HFF-Myc (cell line): ENCODE results near the gene AKAP8.

Experiments used
- DNase-seq: peaks from one replicate; pipeline ENCODE4 v3.0.0-alpha.2; 2011; ENCODE audit warnings: low read depth; ENCODE audit errors: extremely low read depth
- H3K4me3 ChIP-seq: replicated peaks from 2 replicates; pipeline ENCODE4 v1.5.1; 2011; ENCODE audit warnings: low read depth, mild to moderate bottlenecking, control low read depth, low read length
- TF ChIP-seq, protein P1 (sequence below): IDR thresholded peaks from 2 replicates; pipeline ENCODE4 v1.5.1; 2012; ENCODE audit warnings: mild to moderate bottlenecking, low read depth, low read length, control low read depth; ENCODE audit errors: missing control alignments

AKAP8 gene

DNA sequence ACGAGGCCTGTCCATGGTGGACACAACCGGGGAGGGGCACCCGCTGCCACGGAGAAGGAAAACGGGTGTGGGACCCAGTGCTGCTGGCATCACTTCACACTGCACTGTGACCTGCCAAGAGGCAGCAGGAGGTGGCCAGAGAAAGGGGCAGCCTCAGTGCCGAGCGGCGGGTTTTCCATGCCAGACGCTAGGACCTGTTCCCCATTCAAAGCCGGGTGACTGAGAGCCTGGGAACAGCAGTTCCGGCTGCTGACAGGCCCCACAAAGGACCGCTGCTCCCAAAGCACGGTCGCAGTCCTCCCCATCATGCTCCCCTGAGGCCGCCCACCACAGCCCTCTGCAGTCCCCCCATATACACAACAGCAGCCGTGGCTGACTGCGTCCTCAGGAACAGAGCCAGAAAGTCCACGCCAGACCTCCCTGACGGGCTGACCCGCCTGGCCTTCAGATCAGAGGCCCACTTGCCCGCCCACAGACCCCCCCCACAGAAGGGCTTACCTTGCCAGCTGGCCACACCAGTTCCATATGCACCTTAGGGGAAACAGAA lies 5.4 kb downstream of the AKAP8 start:
- TF ChIP-seq, protein P1, sequence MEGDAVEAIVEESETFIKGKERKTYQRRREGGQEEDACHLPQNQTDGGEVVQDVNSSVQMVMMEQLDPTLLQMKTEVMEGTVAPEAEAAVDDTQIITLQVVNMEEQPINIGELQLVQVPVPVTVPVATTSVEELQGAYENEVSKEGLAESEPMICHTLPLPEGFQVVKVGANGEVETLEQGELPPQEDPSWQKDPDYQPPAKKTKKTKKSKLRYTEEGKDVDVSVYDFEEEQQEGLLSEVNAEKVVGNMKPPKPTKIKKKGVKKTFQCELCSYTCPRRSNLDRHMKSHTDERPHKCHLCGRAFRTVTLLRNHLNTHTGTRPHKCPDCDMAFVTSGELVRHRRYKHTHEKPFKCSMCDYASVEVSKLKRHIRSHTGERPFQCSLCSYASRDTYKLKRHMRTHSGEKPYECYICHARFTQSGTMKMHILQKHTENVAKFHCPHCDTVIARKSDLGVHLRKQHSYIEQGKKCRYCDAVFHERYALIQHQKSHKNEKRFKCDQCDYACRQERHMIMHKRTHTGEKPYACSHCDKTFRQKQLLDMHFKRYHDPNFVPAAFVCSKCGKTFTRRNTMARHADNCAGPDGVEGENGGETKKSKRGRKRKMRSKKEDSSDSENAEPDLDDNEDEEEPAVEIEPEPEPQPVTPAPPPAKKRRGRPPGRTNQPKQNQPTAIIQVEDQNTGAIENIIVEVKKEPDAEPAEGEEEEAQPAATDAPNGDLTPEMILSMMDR = no peak
- H3K4me3 ChIP-seq = no peak overlapping the region
- no peak for DNase-seq

DNA sequence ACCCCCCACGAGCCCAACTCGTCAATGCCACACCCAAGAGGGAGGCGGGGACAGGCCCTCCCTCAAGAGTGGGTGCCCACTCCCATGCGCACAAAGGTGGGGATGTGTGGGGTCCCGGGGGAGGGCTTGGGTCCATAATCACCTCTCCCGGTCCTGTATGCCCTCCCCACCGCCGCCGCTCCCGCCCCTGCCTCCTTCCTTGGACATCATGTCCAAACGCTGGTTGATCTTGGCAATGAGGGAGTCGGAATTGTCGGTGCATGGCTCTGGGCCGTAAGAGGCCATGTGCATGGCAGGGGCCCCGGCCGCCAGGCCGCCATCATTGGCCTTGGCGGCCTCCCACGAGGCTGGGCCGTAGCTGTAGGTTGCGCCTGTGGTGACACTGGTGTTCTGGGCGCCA lies 5.9 kb downstream of the AKAP8 start:
- DNase-seq = no peak
- no peak overlapping the region for H3K4me3 ChIP-seq
- TF ChIP-seq, protein P1 = no peak

DNA sequence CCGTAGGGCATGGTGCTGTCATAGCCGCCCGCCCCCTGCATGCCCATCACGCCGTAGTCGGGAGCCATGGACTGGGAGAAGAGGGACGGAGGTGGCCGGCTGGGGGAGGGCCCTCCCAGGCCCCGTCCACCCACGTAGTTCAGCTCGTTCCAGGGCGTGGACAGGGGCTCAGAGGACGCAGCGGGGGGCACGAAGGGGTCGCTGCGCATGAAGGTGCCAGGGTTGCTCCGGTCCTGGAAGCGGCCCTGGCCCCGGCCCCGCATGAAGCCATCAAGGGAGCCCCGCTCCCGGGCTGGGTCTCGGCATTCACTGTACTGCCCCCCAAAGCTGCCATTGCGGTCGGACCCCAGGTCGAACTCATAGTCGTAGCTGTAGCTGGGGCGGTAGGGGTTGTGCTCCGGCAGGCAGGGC lies 6.7 kb downstream of the AKAP8 start:
- H3K4me3 ChIP-seq = no peak overlapping the region
- no peak for DNase-seq
- TF ChIP-seq, protein P1 = no peak

DNA sequence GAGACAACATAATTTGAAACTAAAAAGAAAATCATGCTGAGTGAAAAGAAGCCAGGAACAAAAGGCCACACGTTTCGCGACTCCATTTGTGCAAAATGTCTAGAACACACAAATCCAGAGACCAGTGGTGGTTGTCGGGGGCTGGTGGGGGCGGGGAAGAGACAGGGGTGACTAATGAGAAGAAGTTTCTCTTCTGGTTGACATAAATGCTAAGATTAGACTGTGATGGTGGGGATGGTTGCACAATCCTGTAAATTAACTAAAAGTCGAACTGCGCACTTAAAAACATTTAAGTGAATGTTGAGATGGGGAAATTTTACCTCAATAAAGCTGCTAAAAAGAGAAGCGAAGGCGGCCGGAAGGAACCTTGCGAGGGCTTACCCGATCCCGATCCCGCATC lies 7.1 kb downstream of the AKAP8 start:
- DNase-seq = no peak
- TF ChIP-seq, protein P1 = no peak
- H3K4me3 ChIP-seq = no peak overlapping the region

DNA sequence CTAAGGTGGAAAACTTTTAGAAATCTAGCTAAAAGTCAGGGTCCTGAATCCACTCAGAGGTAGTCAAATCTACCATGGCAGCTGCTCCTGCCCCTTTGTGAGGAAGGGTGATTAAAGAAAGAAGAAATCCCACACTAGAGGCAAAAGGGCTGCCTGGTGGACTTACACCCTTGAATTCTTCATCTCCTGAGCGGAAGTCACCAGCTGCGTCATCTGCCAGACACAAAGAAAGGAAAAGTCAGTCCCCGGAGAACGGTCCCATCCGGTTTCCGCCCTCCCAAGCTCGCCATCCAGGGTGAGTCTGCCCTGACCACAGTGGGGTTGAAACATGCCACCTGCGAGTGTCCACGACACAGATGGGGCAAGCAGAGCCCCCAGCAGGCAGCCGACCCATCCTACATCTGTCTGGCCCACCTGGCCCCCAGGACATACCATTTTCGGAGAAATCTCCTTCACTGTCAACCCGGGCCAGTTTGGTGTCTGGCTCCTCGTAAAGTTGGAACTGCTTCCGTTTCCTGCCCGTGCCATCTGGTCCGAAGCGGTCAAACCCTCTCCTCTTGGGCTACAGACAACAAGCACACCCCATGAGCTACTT lies 7.7 kb downstream of the AKAP8 start:
- no peak overlapping the region for H3K4me3 ChIP-seq
- DNase-seq = no peak
- TF ChIP-seq, protein P1 = no peak

DNA sequence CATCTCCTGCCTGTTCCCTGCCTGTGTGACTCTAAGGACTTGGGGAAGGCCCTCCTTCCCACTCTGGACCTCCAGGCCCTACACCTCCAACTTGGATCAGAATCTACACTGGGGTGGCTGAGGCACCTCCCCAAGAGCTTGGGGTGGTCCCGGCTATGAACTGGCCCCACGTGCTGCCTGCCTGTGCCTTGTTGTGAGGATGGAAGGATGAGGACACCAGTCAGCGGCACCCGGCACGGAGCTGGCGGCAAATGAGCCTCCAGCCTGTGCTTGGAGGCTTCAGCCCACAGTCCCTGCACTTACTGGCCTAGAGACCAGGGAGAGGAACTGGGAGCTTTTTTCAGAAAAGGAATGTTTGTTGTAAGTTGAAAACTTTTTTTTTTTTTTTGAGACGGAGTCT lies 8.5 kb downstream of the AKAP8 start:
- TF ChIP-seq, protein P1 = no peak
- no peak for DNase-seq
- no peak overlapping the region for H3K4me3 ChIP-seq

DNA sequence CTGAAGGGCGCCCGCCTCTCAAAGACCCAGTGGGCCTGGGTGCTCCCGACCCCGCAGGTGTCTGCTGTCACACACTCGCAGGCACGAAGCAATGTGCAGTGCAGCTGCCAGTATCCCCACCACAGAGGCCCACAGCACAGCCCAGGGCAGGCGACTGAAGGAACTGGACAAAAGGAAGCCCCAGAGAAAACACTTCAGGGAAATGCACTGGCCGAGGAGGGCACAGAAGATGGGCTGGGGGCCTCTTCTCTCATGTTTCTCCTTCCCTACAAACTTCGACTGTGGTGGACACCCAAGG lies 10.0 kb downstream of the AKAP8 start:
- no peak overlapping the region for H3K4me3 ChIP-seq
- TF ChIP-seq, protein P1 = no peak
- DNase-seq = no peak
